Hepatocyte (in vitro differentiated cells): Measurements from ENCODE around the gene ZNF185. TPM values are rescaled to one million over a fixed set of nuclear protein-coding genes. Genes with fewer than 3 reads are reported as not detected.

Experiments used
- DNase-seq: peaks from one replicate; pipeline ENCODE4 v3.0.0-alpha.2; 2016; ENCODE audit warnings: low spot score
- H2AFZ ChIP-seq: fragments of 200-600 bp; sonication (generic); 2 replicates; pipeline ENCODE4 v1.6.0; 2016; ENCODE audit warnings: antibody characterized with exemption, mild to moderate bottlenecking
- H3K27ac ChIP-seq: fragments of 200-600 bp; sonication (generic); 2 replicates; pipeline ENCODE4 v1.5.1; 2016; ENCODE audit warnings: mild to moderate bottlenecking
- H3K27me3 ChIP-seq: fragments of 200-600 bp; sonication (generic); 2 replicates; pipeline ENCODE4 v1.6.1; 2016
- H3K36me3 ChIP-seq: fragments of 200-600 bp; sonication (generic); replicated peaks from 2 replicates; pipeline ENCODE4 v1.5.1; 2016; ENCODE audit warnings: low read depth; ENCODE audit not compliant: insufficient read depth
- H3K4me1 ChIP-seq: fragments of 200-600 bp; sonication (generic); 2 replicates; pipeline ENCODE4 v1.5.1; 2016; ENCODE audit warnings: mild to moderate bottlenecking, moderate library complexity; ENCODE audit not compliant: insufficient read depth
- H3K4me2 ChIP-seq: fragments of 200-600 bp; sonication (generic); 2 replicates; pipeline ENCODE4 v1.6.0; 2016
- H3K4me3 ChIP-seq: fragments of 200-600 bp; sonication (generic); 2 replicates; pipeline ENCODE4 v1.5.1; 2016; ENCODE audit warnings: mild to moderate bottlenecking
- H3K79me2 ChIP-seq: fragments of 200-600 bp; sonication (generic); 2 replicates; pipeline ENCODE4 v1.6.0; 2017; ENCODE audit warnings: mild to moderate bottlenecking
- H3K9me2 ChIP-seq: fragments of 200-600 bp; sonication (generic); replicated peaks from 2 replicates; pipeline ENCODE4 v1.6.0; 2017; ENCODE audit warnings: mild to moderate bottlenecking; ENCODE audit not compliant: insufficient read depth
- H3K9me3 ChIP-seq: fragments of 200-600 bp; sonication (generic); 2 replicates; pipeline ENCODE4 v1.5.1; 2016; ENCODE audit warnings: low read depth, mild to moderate bottlenecking
- H4K20me1 ChIP-seq: fragments of 200-600 bp; sonication (generic); 2 replicates; pipeline ENCODE4 v1.6.0; 2016; ENCODE audit warnings: mild to moderate bottlenecking; ENCODE audit not compliant: insufficient read depth, poor library complexity, severe bottlenecking
- EZH2 ChIP-seq: fragments of 200-600 bp; sonication (generic); IDR thresholded peaks from 2 replicates; pipeline ENCODE4 v1.6.1; 2016; ENCODE audit warnings: antibody characterized with exemption, mild to moderate bottlenecking, borderline replicate concordance
- EZH2phosphoT487 ChIP-seq: fragments of 200-600 bp; sonication (generic); IDR thresholded peaks from one replicate; pipeline ENCODE4 v1.6.1; 2018; ENCODE audit warnings: antibody characterized with exemption, mild to moderate bottlenecking, low read depth, moderate library complexity; ENCODE audit not compliant: unreplicated experiment, severe bottlenecking
- WGBS: methylation state at CpG from one replicate; pipeline ENCODE4 v1.1.6; 2016; ENCODE audit warnings: low lambda C conversion rate; ENCODE audit errors: missing lambda C conversion rate; 5-methylcytosine and 5-hydroxymethylcytosine counted together
- polyA plus RNA-seq: library from polyadenylated mRNA; unstranded; fragments of >200 nt; fragmentation: Nextera tagmentation; extraction: Ambion mirVana; gene quantifications from 2 replicates; pipeline ENCODE4 v1.2.1, GENCODE V29; 2016
- total RNA-seq: library from RNA; depleted of rRNA; stranded (reverse); fragments of >200 nt; gene quantifications from 2 replicates; pipeline ENCODE4 v1.2.3, GENCODE V29; 2014
- TF ChIP-seq, protein P1 (sequence below): fragments of 200-600 bp; sonication (generic); IDR thresholded peaks from 2 replicates; pipeline ENCODE4 v1.5.1; 2016; ENCODE audit warnings: antibody characterized with exemption, mild to moderate bottlenecking; ENCODE audit not compliant: poor library complexity

The ZNF185 gene
- total and polyA plus RNA-seq, 2 experiments from 2014 or later = 10.8 to 18.1 TPM

DNA sequence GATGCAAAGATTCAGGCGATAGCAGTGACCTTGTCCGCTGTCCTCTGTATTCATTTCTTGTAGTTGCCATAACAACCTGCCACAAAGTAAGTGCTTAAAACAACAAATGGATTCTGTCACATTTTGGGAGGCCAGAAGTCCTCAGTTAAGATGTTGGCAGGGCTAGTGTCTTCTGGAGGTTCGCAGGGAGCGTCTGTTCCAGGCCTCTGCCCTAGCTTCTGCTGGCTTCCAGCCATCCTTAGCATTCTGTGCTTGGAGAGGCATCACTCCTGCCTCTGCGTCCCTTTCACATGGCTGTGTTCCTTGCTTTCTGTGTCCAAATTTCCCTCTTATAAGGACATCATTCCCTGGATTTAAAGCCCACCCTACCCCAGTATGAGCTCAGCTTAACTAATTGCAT lies 31.5 kb upstream of the ZNF185 start:
- Histone ChIP-seq H3K27me3 (no peaks in the 10 kb centered on the region), H3K9me2 (no peaks in the 10 kb centered on the region), H3K27ac (no peak overlapping the region), H4K20me1 (no peaks in the 10 kb centered on the region), H3K79me2 (no peaks in the 10 kb centered on the region), H3K4me3 (no peak overlapping the region), H3K9me3 (no peaks in the 10 kb centered on the region), H3K4me1 (no peaks in the 10 kb centered on the region), H3K36me3 (no peaks in the 10 kb centered on the region), H2AFZ (no peak overlapping the region), H3K4me2 (no peak overlapping the region)
- no peak for DNase-seq
- WGBS = 83% methylated on average over 5 of the region's 5 CpGs
- TF ChIP-seq, protein P1, sequence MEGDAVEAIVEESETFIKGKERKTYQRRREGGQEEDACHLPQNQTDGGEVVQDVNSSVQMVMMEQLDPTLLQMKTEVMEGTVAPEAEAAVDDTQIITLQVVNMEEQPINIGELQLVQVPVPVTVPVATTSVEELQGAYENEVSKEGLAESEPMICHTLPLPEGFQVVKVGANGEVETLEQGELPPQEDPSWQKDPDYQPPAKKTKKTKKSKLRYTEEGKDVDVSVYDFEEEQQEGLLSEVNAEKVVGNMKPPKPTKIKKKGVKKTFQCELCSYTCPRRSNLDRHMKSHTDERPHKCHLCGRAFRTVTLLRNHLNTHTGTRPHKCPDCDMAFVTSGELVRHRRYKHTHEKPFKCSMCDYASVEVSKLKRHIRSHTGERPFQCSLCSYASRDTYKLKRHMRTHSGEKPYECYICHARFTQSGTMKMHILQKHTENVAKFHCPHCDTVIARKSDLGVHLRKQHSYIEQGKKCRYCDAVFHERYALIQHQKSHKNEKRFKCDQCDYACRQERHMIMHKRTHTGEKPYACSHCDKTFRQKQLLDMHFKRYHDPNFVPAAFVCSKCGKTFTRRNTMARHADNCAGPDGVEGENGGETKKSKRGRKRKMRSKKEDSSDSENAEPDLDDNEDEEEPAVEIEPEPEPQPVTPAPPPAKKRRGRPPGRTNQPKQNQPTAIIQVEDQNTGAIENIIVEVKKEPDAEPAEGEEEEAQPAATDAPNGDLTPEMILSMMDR = no peak
- TF ChIP-seq EZH2phosphoT487 (no peak), EZH2 (no peak)

DNA sequence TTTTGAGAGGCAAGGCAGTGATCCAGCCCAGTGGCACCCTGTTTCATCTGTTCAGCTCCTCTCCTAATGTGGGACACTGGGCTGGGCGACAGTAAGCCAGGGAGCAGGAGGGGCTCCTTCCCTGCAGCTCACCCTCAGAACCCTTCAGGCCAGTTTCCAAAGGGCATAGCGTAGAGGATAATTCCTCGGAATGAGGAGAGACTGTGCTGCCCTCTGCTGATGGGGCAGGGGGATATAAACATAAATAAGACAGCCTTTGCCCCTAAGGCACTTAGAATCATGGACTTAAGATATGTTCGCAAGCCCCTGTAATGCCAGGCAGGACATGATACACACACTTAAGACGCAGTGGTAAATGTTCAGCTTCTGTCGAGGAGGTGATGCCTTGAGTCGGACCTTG lies 27.9 kb upstream of the ZNF185 start:
- Histone ChIP-seq H3K9me3 (no peaks in the 10 kb centered on the region), H4K20me1 (no peaks in the 10 kb centered on the region), H3K9me2 (no peaks in the 10 kb centered on the region), H3K79me2 (no peaks in the 10 kb centered on the region), H3K36me3 (no peaks in the 10 kb centered on the region), H3K4me3 (no peak overlapping the region), H3K27ac (no peak overlapping the region), H3K27me3 (no peaks in the 10 kb centered on the region), H3K4me2 (no peak overlapping the region), H3K4me1 (no peaks in the 10 kb centered on the region), H2AFZ (no peak overlapping the region)
- DNase-seq = no peak
- no peak for TF ChIP-seq EZH2
- no peak for TF ChIP-seq EZH2phosphoT487
- TF ChIP-seq, protein P1 = no peak
- WGBS = 85% methylated on average over 7 of the region's 7 CpGs

DNA sequence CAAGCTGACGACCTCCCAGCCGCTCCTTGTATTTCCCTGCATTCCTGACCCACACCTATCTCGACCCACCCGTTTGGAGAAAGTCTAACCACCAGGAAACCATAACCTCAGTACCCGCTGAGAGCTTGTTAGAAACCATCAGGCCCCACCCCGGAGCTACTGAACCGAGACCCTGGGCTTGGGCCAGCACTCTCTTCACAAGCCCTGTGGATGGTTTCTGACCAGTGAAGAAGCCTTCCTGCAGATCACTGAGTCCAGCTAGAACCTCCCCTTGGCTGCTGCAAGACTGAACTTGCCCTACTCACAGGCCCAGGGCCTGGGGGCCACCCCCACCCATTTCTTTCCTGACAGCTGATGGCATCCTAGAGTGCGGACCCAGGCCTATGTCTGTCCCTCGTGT lies 26.6 kb upstream of the ZNF185 start:
- TF ChIP-seq EZH2phosphoT487 (no peak), EZH2 (no peak)
- TF ChIP-seq, protein P1 = no peak
- Histone ChIP-seq H2AFZ (no peak overlapping the region), H3K36me3 (no peaks in the 10 kb centered on the region), H4K20me1 (no peaks in the 10 kb centered on the region), H3K9me3 (no peaks in the 10 kb centered on the region), H3K79me2 (no peaks in the 10 kb centered on the region), H3K4me3 (no peak overlapping the region), H3K27me3 (no peaks in the 10 kb centered on the region), H3K4me1 (no peaks in the 10 kb centered on the region), H3K27ac (no peak overlapping the region), H3K4me2 (no peak overlapping the region), H3K9me2 (no peaks in the 10 kb centered on the region)
- 77% methylated on average over 9 of the region's 9 CpGs for WGBS
- DNase-seq = no peak

DNA sequence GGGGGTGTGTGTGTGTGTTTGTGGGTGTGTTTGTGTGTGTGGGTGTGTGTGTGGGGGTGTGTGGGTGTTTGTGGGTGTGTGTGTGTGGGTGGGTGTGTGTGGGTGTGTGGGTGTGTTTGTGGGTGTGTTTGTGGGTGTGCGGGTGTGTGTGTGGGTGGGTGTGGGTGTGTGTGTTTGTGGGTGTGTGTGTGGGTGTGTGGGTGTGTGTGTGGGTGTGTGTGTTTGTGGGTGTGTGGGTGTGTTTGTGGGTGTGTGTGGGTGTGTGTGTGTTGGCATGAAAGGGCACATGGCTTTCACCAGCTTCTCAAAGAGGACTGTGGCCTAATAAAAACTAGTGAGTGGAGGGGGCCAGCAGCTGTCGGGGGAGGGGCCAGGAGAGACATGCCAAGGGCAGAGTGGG lies 25.3 kb upstream of the ZNF185 start:
- Histone ChIP-seq H3K27ac (no peak overlapping the region), H3K27me3 (no peaks in the 10 kb centered on the region), H3K4me3 (no peak overlapping the region), H3K9me2 (no peaks in the 10 kb centered on the region), H3K79me2 (no peaks in the 10 kb centered on the region), H3K9me3 (no peaks in the 10 kb centered on the region), H3K4me2 (no peak overlapping the region), H3K4me1 (no peaks in the 10 kb centered on the region), H3K36me3 (no peaks in the 10 kb centered on the region), H2AFZ (no peak overlapping the region), H4K20me1 (no peaks in the 10 kb centered on the region)
- TF ChIP-seq, protein P1 = no peak
- no peak for TF ChIP-seq EZH2
- no peak for TF ChIP-seq EZH2phosphoT487
- WGBS = 86% methylated on average over 1 of the region's 2 CpGs
- no peak for DNase-seq
